IPS DF 4.7 (cell line): ENCODE results near the gene RASSF5.
"Not testable (repeated sequence)": the region's sequence is repeated elsewhere in the genome, so short reads cannot be mapped to it uniquely, and the experiment has no call there.

ENCODE experiments used
- DNase-seq: peaks from one replicate; pipeline ENCODE4 v3.0.0-alpha.2; 2013; ENCODE audit warnings: low spot score; ENCODE audit errors: extremely low read depth

The RASSF5 gene

DNA sequence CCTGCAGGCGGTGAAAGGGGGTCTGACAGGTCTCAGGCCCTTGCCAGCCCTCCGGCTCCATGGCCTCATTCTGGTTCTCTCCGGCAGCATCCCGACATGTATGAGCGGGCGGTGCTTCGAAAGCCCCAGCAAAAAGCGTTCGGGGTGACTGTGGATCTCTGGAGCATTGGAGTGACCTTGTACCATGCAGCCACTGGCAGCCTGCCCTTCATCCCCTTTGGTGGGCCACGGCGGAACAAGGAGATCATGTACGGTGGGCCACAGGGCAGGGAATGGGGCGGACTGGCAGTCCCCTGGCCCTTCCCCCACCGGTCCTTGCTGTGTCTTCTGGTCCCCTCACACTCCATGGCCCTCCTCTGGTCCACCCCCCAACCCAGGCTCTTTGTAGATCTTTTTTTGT, 30.7 kb upstream of the RASSF5 start:
- no peak for DNase-seq

DNA sequence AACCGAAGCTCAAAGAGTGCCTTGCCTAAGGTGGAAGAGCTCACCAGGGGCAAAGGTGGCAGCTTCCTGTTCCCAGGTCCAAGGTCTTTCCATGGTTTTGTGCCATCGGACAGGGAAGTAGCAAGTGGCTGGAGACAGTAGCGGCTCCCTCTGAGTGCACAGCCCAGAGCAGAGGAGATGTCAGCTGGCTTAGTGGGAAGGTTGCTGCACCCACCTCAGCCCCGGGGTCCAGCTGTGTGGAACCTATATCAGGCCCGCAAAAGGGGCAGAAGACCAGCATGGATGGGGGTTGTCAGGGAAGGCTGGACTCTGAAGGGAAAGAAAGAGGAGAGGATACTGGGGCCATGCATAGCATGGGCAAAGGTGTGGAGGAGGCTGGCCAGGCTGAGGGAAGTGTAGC, 30.2 kb upstream of the RASSF5 start:
- no peak for DNase-seq

DNA sequence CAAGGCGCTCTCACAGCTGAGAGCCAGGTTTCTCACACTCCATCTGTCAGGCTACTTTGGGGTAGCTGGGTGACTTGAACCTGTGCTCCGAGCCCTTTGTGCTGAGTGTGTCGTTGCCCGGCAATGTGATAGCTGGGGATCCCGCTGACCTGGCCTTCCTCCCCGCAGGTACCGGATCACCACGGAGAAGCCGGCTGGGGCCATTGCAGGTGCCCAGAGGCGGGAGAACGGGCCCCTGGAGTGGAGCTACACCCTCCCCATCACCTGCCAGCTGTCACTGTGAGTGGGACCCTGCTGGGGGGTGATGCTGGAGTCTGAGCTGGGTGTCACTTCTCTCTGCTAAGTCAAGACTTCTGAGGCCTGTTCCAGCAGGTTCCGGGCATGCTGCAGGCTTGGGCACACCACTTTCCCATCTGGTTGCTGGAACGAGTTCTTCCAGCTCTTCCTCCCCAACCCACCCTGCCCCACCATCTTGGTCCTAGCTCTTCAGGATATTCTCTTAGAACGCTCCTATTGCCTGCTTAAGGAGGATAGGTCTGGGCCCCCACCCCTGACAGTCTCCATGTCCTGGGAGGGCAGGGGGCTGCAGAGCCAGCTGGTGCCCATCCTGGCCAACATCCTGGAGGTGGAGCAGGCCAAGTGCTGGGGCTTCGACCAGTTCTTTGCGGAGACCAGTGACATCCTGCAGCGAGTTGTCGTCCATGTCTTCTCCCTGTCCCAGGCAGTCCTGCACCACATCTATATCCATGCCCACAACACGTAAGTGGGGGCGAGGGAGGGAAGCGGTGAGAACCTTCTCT, 29.6 kb upstream of the RASSF5 start:
- DNase-seq = no peak

DNA sequence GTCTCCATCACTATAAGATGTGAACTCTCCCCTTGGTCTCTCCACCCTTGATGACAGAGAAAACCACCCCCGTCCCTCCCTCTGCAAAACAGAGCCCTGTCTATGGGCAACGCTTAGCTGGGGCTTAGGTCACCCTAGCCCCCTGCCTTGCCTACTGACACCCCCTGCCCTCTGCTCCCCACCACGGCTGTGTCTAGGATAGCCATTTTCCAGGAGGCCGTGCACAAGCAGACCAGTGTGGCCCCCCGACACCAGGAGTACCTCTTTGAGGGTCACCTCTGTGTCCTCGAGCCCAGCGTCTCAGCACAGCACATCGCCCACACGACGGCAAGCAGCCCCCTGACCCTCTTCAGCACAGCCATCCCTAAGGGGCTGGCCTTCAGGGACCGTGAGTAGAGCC, 28.6 kb upstream of the RASSF5 start:
- no peak for DNase-seq

DNA sequence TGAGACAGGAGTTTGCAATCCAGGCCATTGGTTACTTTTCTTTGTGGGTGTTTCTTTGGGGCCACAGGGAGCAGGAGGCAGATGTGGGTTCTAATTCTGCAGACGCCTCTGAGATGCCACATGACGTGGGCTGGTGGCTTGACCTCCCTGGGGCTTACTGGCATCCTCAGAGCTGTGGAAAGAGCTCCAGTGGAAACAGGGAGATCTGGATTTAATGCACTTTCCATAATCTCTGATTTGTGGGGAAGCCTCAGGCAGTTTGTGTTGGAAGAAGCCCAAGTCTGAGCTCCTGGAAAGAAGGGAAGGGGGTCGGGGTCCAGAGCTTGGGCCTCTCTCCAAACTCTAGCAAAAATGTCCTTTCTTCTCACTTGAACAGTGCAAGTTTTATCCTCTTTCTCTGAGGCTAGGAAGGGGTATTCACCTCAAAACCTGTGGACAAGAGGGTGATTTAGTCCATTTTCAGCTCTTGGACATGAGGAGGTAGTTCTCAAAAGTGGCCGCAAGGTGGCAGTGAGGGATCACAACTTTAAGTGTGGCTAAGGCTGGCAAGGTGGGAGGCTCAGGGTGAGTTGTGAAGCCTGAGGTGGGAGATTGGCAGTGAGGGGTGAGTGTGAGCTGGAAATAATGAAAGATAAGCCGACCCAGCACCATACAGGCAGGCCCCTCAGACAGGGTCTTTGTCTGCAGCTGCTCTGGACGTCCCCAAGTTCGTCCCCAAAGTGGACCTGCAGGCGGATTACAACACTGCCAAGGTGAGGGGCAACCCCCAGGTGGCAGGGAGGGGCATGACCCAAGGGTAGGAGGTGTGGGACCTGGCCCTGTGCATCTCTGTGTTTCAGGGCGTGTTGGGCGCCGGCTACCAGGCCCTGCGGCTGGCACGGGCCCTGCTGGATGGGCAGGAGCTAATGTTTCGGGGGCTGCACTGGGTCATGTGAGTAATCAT, 27.9 kb upstream of the RASSF5 start:
- peak; percentile 58 for DNase-seq

DNA sequence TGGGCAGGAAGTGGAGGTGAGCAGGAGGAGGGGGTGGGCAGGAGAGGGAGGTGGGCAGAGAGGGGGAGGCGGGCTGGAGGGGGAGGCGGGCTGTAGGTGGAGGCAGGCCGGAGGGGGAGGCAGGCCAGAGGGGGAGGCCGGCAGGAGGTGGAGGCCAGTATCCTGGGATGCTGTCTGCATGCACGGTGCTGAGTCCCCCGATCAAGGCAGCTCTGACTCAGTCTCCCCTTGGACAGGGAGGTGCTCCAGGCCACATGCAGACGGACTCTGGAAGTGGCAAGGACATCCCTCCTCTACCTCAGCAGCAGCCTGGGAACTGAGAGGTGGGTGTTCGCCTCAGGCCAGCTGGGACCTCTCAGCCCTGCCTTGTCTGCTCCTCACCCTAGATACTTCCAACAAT, 27.1 kb upstream of the RASSF5 start:
- no peak for DNase-seq

DNA sequence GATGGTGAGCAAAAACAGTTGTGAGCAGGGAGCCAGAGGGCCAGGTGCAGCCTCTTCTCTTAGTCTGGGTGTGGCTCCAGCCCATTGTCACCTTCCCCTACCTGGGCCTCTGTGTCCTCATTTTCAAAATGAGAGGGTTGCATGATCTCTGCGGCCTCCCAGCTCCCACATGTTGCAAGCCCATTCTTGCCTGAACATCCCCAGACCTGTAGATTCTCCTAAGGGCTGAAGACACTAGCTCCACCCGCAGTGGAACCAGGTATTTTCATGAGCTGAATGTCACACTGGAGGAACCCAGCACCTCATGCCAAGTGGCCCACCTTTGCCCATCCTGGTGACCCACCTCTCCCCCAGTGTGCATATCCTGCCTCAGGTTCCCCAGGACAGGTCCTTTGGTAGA, 24.7 kb upstream of the RASSF5 start:
- no peak for DNase-seq

DNA sequence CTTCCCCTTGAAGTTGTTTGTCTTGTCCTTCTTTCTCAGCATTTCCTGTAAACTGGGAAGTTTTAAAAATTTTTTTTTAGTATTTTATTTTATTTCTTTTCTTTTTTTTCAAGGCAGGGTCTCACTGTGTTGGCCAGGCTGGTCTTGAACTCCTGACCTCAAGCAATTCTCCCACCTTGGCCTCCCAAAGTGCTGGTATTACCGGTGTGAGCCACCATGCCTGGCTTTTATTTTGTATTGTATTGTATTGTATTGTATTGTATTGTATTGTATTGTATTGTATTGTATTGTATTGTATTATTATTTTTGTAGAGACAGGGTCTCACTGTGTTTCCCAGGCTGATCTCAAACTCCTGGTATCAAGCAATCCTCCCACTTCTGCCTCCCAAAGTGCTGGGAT, 23.5 kb upstream of the RASSF5 start:
- DNase-seq = not testable (repeated sequence)

DNA sequence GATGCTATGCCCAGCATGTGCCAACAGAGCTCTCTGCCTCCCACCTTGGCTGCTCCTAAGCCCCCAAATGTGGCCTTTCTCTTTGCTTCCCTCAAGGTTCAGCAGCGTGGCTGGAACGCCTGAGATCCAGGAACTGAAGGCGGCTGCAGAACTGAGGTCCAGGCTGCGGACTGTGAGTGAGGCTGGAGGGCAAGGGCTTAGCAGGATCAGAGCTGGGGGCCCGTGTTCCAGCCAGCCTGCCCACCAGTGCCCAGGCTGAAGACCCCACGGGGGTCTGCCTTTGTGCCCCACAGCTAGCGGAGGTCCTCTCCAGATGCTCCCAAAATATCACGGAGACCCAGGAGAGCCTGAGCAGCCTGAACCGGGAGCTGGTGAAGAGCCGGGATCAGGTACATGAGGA, 22.4 kb upstream of the RASSF5 start:
- DNase-seq = no peak

DNA sequence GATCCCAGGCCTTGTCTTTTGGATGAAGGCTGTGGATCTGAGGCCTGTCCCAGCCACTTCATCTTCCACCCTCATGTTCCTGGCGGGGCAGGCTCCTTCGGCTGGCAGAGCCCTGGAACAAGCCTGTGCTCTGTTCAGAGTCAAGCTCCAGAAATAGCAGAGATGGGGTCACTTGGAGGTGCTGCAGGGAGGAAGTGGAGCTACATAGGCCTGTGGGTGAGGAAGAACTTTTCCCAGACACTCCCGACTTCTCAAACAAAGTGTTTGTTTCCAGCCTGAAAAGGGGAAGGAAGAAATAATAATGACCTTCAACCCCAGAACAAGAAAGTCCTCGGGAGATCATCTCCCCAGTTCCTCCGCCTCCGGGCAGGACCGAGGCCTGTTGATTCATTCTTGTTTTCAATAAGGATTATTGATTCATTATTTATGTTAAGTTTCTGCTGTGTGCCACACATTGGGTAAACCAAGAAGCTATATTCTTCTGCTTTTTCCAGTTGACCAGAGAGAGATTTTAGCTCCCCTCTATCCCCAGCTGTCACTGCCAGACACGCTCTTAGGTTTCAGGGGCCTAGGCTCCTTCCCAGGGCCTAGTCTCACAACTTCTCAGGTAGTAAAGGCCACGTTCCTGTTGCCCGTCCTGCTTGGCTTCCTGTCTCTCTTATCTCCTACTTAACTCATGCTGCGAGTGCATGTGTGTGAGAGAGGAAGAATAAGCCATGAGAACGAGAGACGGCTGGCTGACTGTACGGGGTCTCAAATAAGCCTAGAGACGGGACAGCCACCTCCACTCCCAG, 20.1 kb upstream of the RASSF5 start:
- no peak for DNase-seq

DNA sequence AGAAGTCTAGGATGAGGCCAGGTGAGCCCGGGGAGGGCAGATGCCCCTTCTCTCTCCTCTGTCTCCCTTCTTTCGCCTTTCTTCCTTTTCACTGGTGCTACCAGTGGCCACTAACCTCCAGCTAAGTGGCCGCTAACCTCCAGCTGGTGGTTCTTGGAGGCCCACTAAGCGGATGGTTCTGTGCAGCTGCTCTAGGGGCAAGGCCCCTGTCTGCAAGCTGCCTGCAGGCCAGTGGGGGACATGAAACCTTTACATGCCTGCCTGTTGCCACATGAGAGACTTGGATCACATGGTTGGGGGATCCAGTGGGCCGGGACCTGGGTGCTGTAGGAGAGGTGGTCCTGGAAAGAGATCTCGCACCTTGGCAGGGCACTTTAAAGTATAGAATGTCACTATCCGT, 19.4 kb upstream of the RASSF5 start:
- DNase-seq = no peak

DNA sequence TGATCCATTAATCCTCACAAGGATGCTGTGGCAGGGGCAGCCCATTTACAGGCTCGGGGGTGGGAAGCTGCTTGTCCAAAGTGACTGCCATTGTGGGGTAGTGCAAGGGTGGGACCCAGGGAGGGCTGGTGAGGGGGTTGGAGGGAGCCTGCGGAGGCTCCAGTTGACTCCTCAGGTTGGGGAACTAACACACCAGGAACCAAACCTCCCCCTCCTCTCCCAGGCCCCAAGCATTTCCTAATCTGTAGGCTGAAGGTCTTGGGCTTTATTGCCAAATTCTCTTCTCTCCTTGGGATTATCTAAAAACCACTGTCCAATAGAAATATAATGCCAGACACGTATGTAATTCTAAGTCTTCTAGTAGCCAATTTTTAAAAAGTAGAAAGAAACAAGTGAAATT, 18.9 kb upstream of the RASSF5 start:
- no peak for DNase-seq

DNA sequence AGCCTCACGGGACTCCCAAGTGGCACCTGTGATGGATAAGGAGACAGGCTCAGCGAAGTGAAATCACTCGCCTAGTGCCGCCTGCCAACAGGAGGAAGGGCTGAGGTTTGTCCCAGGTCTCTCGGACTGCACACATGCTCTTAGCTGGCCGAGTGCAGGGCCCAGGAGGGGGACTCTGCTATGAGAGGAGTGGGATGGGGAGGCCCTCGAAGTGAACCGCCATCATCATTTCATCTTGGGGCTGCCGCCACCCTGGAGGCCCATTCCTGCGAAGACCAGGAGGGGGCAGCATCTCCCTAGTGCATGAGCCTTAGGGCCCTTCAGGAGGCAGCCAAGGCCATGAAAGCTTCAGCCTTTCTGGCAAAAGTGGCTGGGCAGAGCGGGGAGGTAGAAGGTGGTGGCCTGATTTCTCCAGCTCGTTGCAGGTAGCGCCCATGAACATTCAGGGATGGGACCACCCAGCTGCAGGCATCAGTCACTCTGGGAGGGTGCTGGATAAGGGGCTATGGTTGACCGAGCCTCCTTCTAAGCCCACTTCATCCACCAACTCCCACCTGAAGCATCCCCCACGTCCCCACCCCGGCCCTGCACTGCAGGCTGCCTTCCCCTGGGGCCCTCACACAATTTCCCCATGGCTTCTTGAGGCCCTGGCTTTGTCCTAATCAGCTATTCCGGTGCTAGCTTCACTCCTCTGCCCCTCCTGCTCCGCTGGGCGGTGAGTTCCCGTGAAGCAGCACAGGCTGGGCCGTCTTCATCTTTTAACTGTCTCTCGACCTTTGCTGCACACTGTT, 17.2 kb upstream of the RASSF5 start:
- no peak for DNase-seq

DNA sequence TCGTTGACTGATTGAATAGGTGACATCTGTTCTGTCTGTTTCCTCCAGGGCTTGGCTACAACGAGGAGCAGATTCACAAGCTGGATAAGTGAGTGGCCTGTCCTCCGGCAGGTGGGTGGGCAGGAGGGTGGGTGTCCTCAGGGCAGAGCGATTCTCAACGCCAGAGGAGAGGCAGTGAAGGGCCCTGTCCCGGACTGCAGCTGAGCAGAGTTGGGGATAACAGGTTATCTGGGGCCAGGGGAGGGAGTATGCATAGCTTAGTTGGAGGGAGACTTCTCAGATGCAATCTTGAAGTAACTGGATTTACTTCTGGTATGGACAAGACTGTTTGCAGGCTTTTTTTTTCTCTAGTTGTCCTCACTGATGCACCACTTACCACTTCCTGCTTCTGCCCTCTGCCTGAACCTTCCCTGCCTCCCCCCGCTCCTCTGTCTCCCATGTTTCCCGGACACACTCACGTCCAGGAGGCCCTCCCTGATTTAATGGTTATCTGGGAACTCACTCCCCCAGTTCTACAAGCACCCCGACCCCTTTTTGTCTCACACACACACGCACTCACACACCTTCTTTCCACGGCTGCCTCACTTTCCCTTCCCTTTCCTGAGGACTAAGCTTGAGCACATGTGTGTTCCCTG, 16.4 kb upstream of the RASSF5 start:
- no peak for DNase-seq

DNA sequence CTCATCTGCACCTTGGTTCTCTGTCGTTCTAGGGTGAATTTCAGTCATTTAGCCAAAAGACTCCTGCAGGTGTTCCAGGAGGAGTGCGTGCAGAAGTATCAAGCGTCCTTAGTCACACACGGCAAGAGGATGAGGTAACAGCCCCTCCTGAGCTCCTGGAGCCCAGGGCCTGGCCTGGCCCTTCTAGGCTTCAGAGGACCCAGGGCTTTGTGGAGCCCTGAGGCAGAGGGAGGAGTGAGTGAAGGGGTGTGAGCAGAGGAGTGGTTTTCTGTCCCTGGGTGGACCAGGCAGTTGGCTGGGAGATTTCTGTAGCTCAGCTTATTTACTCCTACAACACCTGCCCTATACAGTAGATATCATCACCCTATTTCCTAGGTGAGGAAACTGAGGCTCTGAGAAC, 15.7 kb upstream of the RASSF5 start:
- no peak for DNase-seq

DNA sequence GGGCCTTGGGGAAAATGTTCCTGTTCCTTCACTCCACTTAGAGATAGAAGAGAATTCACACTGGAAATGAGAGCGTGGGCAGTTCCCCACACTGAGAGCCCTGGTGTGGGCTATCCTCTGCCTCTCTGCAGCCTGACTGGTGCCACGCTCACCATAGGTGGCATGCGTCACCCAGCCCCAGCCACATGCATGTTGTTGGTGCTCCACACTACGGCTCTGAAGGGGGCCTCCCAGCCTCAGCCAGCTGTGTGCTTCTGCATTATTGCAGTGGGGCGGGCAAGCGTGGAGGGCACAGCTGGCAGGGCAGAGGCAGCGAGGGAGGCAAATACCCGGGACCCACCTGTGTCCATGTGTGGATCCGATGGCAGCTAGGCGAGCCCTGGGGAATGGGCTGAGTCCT, 14.7 kb upstream of the RASSF5 start:
- no peak for DNase-seq

DNA sequence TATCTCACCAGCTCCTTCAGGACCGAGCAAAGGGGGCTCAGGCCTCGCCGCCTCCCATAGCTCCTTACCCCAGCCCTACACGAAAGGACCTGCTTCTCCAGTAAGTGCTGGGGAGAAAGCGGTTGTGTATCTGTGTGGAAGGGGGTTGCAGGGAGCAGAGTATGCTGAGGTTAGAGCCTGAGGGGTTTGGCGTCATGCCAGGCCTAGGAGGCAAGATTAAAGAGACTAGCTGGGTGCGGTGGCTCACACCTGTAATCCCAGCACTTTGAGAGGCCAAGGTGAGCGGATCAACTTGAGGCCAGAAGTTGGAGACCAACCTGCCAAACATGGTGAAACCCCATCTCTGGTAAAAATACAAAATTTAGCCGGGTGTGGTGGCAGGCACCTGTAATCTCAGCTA, 14.1 kb upstream of the RASSF5 start:
- no peak for DNase-seq

DNA sequence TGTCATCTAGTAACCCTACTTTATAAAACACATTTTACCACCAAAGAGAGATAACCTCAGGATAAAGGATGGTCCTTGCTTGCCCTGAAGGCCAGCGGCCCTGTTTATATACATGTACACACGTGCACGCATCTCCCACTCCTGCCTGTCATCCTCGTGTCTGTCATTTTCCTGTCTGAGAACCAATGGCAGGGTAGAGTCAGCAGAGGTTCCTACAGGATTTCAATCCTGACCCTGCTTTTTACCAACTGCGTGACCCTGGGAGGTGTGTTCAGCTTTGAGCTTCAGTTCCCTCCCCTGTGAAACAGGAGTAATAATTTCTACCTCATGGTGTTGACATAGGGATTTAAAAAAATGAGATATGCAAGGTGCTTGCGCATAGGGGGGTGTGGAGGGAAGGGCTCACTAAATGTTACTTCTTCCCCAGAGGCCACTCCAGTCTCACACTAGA, 12.3 kb upstream of the RASSF5 start:
- DNase-seq = no peak

DNA sequence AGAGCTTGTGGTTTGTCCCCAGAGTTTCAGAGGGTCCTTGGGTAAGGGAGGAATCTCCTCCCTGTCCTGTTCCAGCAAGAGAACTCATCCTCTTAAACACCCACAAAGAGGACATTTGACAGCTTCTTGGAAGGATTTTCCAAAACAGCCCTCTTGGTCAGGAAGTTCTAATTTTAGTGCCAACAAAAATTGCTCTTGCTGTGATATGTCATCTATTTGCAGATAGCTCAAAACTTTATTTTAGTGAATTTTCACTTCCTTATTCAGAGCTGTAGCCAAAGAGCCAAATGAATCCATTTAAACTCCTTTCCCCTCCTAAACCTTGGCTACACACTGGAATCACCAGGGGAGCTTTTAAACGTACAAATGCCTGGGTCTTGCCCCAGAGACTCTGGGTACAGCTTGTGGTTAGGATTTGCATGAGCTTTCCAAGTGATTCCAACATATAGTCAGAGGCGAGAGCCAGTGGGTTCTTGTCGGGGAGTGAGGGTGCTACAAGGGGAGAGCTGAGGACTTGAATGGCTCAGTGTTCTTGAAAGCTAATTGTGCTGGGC, 11.8 kb upstream of the RASSF5 start:
- DNase-seq = no peak

DNA sequence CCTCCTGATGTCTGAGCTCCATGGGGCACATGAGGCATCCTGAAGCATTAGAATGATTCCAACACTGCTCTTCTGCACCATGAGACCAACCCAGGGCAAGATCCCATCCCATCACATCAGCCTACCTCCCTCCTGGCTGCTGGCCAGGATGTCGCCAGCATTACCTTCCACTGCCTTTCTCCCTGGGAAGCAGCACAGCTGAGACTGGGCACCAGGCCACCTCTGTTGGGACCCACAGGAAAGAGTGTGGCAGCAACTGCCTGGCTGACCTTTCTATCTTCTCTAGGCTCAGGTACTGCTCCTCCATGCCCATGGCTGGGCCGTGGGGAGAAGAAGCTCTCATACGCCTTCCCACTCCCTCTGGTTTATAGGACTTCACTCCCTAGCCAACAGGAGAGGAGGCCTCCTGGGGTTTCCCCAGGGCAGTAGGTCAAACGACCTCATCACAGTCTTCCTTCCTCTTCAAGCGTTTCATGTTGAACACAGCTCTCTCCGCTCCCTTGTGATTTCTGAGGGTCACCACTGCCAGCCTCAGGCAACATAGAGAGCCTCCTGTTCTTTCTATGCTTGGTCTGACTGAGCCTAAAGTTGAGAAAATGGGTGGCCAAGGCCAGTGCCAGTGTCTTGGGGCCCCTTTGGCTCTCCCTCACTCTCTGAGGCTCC, 11.1 kb upstream of the RASSF5 start:
- DNase-seq = no peak
